HepG2 (cell line): ENCODE measurements around the gene PRKCE. TPM values are rescaled to one million over a fixed set of nuclear protein-coding genes. Genes with fewer than 3 reads are reported as not detected.

Experiments used
- ATAC-seq: fragments of 200-7000 bp; cut with Tn5 transposase; 3 replicates; pipeline ENCODE4 v1.9.1; 2020; ENCODE audit warnings: mild to moderate bottlenecking, moderate library complexity
- BruUV-seq: library from RNA; stranded (reverse); fragments of 400-500 nt; replicated peaks from 2 replicates; lab custom pipeline; 2021; lab: Mats Ljungman, UMichigan
- CTCF ChIA-PET: fragments of 300-600 bp; formaldehyde crosslinking; extraction: SDS; loops from one replicate; lab custom pipeline; 2021; ENCODE audit warnings: low total read pairs, inconsistent platforms, low intra/inter-chr PET ratio; lab: Yijun Ruan, JAX
- POLR2A ChIA-PET: fragments of 350-600 bp; sonication (Branson Sonifier 250); formaldehyde crosslinking; loops from one replicate; lab custom pipeline; 2020; ENCODE audit warnings: antibody characterized with exemption, inconsistent platforms; lab: Yijun Ruan, JAX
- DNase-seq: peaks from one replicate; pipeline ENCODE4 v3.0.0-alpha.2; 2015; ENCODE audit warnings: low spot score
- FAIRE-seq: peaks from 3 replicates; lab custom pipeline; 2011; peaks lifted over from hg19 to GRCh38; lab: Jason Lieb, UNC
- H2AFZ ChIP-seq: one replicate; pipeline ENCODE4 v1.6.1; 2011; ENCODE audit warnings: low read length, inconsistent platforms
- H3K27ac ChIP-seq: fragments of 300-600 bp; 3 replicates; pipeline ENCODE4 v1.8.0; 2011; ENCODE audit warnings: mixed run types, mild to moderate bottlenecking, mixed read lengths, low read length, inconsistent platforms; ENCODE audit not compliant: insufficient read depth; ENCODE audit errors: extremely low read length
- H3K27me3 ChIP-seq, 2 experiments: fragments of 200-600 bp in 1 of 2; 2 replicates in 1 of 2; 3 replicates in 1 of 2; pipeline versions ENCODE4 v1.6.0 to v1.8.0; 2011; ENCODE audit warnings: low read length in 2 of 2, mild to moderate bottlenecking in 2 of 2, moderate library complexity in 2 of 2, inconsistent platforms in 1 of 2; ENCODE audit not compliant: insufficient read depth in 2 of 2, control insufficient read depth in 1 of 2
- H3K36me3 ChIP-seq, 2 experiments: fragments of 200-600 bp in 1 of 2; replicated peaks in 1 of 2; 2 replicates in 1 of 2; 3 replicates in 1 of 2; pipeline versions ENCODE4 v1.5.1 to v1.8.0; 2011; ENCODE audit warnings: low read length in 2 of 2, inconsistent platforms in 1 of 2; ENCODE audit not compliant: insufficient read depth in 2 of 2, control insufficient read depth in 1 of 2
- H3K4me1 ChIP-seq: 2 replicates; pipeline ENCODE4 v1.5.1; 2012; ENCODE audit warnings: low read length, inconsistent platforms; ENCODE audit not compliant: insufficient read depth
- H3K4me2 ChIP-seq: 2 replicates; pipeline ENCODE4 v1.6.0; 2011; ENCODE audit warnings: low read depth, low read length, inconsistent platforms
- H3K4me3 ChIP-seq, 3 experiments: fragments of 200-600 bp in 1 of 3; sonication (generic), shearing (Covaris generic) in 1 of 3; replicated peaks in 1 of 3; 2 replicates each; pipeline ENCODE4 v1.5.1; 2011 to 2016; ENCODE audit warnings: low read length in 3 of 3, inconsistent platforms in 2 of 3, low read depth in 2 of 3, mild to moderate bottlenecking in 2 of 3, control low read depth in 1 of 3, mixed read lengths in 1 of 3; ENCODE audit not compliant: insufficient read depth in 1 of 3
- H3K79me2 ChIP-seq: one replicate; pipeline ENCODE4 v1.6.1; 2011; ENCODE audit warnings: low read length, inconsistent platforms; ENCODE audit not compliant: insufficient read depth
- H3K9ac ChIP-seq: 2 replicates; pipeline ENCODE4 v1.6.0; 2011; ENCODE audit warnings: mild to moderate bottlenecking, low read depth, low read length, inconsistent platforms; ENCODE audit not compliant: insufficient read depth
- H3K9me3 ChIP-seq: 2 replicates; pipeline ENCODE4 v1.5.1; 2012; ENCODE audit warnings: mild to moderate bottlenecking, low read length
- H4K20me1 ChIP-seq: 2 replicates; pipeline ENCODE4 v1.6.0; 2011; ENCODE audit warnings: inconsistent platforms, mild to moderate bottlenecking, low read length, moderate library complexity; ENCODE audit not compliant: insufficient read depth
- DPF2 ChIP-seq: sonication (generic); formaldehyde crosslinking; IDR thresholded peaks from 2 replicates; pipeline ENCODE4 v1.4.0; 2020; ENCODE audit warnings: mild to moderate bottlenecking, low read depth, missing genetic modification reagents, borderline replicate concordance
- ZNF207 ChIP-seq: fragments of 450-650 bp; IDR thresholded peaks from 2 replicates; pipeline ENCODE4 v1.6.1; 2016; ENCODE audit warnings: antibody characterized with exemption, borderline replicate concordance
- WGBS: methylation state at CpG from one replicate; pipeline ENCODE4 v1.1.6; 2017; ENCODE audit warnings: low lambda C conversion rate; 5-methylcytosine and 5-hydroxymethylcytosine counted together
- in situ Hi-C: cut with HindIII; loops from 2 replicates; pipeline ENCODE4 v1.10.0; 2017; ENCODE audit warnings: low pct_unique_long_range_greater_than_20kb; ENCODE audit not compliant: extremely low pct_ligation_motif_present
- intact Hi-C: fragments of 100-400 bp; cut with micrococcal nuclease; formaldehyde crosslinking; loops from one replicate; pipeline ENCODE4 v1.10.0; 2022; ENCODE audit not compliant: unreplicated experiment
- polyA plus RNA-seq, 8 experiments: library from polyadenylated mRNA; depleted of rRNA in 3 of 8; stranded (reverse) in 7 of 8; unstranded in 1 of 8; fragments of >200 nt; fragmentation: Illumina TruSeq in 4 of 8; extraction: Trizol in 4 of 8; gene quantifications; 2 replicates each; pipeline versions ENCODE4 v1.2.1 to v1.2.3, GENCODE V29; 2011 to 2016; ENCODE audit warnings: low read depth in 4 of 8, missing spikeins in 1 of 8, mixed read lengths in 1 of 8; ENCODE audit not compliant: insufficient read depth in 1 of 8
- total RNA-seq, 5 experiments: library from RNA; depleted of rRNA; stranded (reverse); fragments of >200 nt; fragmentation: Illumina TruSeq; extraction: Trizol; gene quantifications; 2 replicates each; pipeline ENCODE4 v1.2.3, GENCODE V29; 2016; ENCODE audit warnings: low read depth in 1 of 5
- TF ChIP-seq, protein P1 (sequence below): sonication (generic); formaldehyde crosslinking; IDR thresholded peaks from 2 replicates; pipeline ENCODE4 v1.4.0; 2020; ENCODE audit warnings: missing genetic modification reagents
- TF ChIP-seq, protein P2 (sequence below): sonication (generic); formaldehyde crosslinking; IDR thresholded peaks from 2 replicates; pipeline ENCODE4 v1.4.0; 2020; ENCODE audit warnings: missing genetic modification reagents
- TF ChIP-seq, protein P3 (sequence below): sonication (generic); formaldehyde crosslinking; IDR thresholded peaks from 2 replicates; pipeline ENCODE4 v1.5.0; 2020; ENCODE audit warnings: mild to moderate bottlenecking, missing genetic modification reagents, borderline replicate concordance

The PRKCE gene
- total and polyA plus RNA-seq, 2 of the 13 experiments (the other 11 are each of a cell fraction or from before 2014, with no cell fraction given) = 1.0 to 3.9 TPM

DNA sequence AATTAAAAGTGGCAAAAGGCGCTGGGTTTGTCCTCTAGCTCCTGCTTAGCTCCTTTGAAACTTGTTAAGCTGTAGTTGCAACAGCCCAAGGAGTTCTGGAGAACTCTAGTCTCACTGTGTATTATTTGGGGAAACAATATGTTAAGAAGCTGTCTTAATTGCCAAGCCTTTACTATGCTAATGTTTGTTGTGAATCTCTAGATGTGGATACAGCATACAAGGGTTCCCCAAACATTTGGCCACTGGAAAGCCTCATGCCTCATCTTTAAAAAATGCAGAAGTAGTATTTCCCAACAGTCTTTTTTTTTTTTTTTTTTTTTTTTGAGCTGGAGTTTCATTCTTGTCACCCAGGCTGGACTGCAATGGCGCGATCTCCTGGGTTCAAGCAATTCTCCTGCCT is 236.7 kb downstream of the PRKCE start (continued):
- TF ChIP-seq, protein P1, sequence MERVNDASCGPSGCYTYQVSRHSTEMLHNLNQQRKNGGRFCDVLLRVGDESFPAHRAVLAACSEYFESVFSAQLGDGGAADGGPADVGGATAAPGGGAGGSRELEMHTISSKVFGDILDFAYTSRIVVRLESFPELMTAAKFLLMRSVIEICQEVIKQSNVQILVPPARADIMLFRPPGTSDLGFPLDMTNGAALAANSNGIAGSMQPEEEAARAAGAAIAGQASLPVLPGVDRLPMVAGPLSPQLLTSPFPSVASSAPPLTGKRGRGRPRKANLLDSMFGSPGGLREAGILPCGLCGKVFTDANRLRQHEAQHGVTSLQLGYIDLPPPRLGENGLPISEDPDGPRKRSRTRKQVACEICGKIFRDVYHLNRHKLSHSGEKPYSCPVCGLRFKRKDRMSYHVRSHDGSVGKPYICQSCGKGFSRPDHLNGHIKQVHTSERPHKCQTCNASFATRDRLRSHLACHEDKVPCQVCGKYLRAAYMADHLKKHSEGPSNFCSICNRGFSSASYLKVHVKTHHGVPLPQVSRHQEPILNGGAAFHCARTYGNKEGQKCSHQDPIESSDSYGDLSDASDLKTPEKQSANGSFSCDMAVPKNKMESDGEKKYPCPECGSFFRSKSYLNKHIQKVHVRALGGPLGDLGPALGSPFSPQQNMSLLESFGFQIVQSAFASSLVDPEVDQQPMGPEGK (CRISPR knock-in tag) = no peak
- TF ChIP-seq, protein P2, sequence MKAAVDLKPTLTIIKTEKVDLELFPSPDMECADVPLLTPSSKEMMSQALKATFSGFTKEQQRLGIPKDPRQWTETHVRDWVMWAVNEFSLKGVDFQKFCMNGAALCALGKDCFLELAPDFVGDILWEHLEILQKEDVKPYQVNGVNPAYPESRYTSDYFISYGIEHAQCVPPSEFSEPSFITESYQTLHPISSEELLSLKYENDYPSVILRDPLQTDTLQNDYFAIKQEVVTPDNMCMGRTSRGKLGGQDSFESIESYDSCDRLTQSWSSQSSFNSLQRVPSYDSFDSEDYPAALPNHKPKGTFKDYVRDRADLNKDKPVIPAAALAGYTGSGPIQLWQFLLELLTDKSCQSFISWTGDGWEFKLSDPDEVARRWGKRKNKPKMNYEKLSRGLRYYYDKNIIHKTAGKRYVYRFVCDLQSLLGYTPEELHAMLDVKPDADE (CRISPR knock-in tag) = no peak
- no peak for TF ChIP-seq DPF2 (CRISPR knock-in tag)
- TF ChIP-seq, all 625 proteins: peak for 0

DNA sequence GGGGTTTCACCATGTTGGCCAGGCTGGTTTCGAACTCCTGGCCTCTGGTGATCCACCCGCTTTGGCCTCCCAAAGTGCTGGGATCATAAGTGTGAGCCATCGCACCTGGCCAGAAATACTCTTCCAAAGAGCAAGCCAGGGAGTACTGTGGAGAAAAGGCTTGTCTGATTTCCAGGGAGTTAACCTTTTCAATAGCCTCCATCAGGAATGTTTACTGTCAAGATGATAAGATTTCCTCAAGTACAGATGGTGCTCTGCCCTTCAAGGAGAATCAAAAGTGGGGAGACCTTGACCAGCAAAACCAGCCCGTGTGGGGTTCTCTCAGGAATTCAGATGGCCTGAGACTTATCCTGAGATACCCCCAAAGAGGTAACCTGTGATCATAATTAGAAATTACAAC is 237.2 kb downstream of the PRKCE start:
- no peak for FAIRE-seq
- in situ Hi-C loops = no loop called here
- Histone ChIP-seq H3K27ac (no peak overlapping the region), H2AFZ (no peak overlapping the region), H3K79me2 (no peaks in the 10 kb centered on the region), H3K4me1 (peaks cover 6% of the 10 kb centered on the region; the same call in 1 of the 2 replicates), H3K36me3 (no peaks in the 10 kb centered on the region), H3K9me3 (no peaks in the 10 kb centered on the region), H3K27me3 (no peaks in the 10 kb centered on the region), H4K20me1 (no peaks in the 10 kb centered on the region), H3K4me2 (no peak overlapping the region), H3K9ac (no peak overlapping the region), H3K4me3 (no peak overlapping the region)
- no peak for ATAC-seq
- CTCF ChIA-PET = no interaction called here
- WGBS = 68% methylated on average over 4 of the region's 4 CpGs
- no TSS peak for BruUV-seq
- no peak for TF ChIP-seq ZNF207
- TF ChIP-seq, protein P3, sequence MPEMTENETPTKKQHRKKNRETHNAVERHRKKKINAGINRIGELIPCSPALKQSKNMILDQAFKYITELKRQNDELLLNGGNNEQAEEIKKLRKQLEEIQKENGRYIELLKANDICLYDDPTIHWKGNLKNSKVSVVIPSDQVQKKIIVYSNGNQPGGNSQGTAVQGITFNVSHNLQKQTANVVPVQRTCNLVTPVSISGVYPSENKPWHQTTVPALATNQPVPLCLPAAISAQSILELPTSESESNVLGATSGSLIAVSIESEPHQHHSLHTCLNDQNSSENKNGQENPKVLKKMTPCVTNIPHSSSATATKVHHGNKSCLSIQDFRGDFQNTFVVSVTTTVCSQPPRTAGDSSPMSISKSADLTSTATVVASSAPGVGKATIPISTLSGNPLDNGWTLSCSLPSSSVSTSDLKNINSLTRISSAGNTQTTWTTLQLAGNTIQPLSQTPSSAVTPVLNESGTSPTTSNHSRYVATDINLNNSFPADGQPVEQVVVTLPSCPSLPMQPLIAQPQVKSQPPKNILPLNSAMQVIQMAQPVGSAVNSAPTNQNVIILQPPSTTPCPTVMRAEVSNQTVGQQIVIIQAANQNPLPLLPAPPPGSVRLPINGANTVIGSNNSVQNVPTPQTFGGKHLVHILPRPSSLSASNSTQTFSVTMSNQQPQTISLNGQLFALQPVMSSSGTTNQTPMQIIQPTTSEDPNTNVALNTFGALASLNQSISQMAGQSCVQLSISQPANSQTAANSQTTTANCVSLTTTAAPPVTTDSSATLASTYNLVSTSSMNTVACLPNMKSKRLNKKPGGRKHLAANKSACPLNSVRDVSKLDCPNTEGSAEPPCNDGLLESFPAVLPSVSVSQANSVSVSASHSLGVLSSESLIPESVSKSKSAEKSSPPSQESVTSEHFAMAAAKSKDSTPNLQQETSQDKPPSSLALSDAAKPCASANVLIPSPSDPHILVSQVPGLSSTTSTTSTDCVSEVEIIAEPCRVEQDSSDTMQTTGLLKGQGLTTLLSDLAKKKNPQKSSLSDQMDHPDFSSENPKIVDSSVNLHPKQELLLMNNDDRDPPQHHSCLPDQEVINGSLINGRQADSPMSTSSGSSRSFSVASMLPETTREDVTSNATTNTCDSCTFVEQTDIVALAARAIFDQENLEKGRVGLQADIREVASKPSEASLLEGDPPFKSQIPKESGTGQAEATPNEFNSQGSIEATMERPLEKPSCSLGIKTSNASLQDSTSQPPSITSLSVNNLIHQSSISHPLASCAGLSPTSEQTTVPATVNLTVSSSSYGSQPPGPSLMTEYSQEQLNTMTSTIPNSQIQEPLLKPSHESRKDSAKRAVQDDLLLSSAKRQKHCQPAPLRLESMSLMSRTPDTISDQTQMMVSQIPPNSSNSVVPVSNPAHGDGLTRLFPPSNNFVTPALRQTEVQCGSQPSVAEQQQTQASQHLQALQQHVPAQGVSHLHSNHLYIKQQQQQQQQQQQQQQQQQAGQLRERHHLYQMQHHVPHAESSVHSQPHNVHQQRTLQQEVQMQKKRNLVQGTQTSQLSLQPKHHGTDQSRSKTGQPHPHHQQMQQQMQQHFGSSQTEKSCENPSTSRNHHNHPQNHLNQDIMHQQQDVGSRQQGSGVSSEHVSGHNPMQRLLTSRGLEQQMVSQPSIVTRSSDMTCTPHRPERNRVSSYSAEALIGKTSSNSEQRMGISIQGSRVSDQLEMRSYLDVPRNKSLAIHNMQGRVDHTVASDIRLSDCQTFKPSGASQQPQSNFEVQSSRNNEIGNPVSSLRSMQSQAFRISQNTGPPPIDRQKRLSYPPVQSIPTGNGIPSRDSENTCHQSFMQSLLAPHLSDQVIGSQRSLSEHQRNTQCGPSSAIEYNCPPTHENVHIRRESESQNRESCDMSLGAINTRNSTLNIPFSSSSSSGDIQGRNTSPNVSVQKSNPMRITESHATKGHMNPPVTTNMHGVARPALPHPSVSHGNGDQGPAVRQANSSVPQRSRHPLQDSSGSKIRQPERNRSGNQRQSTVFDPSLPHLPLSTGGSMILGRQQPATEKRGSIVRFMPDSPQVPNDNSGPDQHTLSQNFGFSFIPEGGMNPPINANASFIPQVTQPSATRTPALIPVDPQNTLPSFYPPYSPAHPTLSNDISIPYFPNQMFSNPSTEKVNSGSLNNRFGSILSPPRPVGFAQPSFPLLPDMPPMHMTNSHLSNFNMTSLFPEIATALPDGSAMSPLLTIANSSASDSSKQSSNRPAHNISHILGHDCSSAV (CRISPR knock-in tag) = no peak
- POLR2A ChIA-PET = no interaction called here
- intact Hi-C loops = no loop called here
- DNase-seq = no peak
